Activated gamma-delta T cell treated with Interleukin-2 at 50 U/mL for 16 hours (primary cell): ENCODE results near the gene PFKFB1.
"Not testable (repeated sequence)": the region's sequence is repeated elsewhere in the genome, so short reads cannot be mapped to it uniquely, and the experiment has no call there.

ENCODE experiments used
- DNase-seq: peaks from one replicate; pipeline ENCODE4 v3.0.0-alpha.2; 2020

Gene PFKFB1

GRCh38 chrX:54992911-54993622 lies 921 bp downstream of the PFKFB1 start:
- DNase-seq = no peak

- no peak for DNase-seq
Measured at GRCh38 chrX:54991706-54992105, 2.3 kb downstream of the PFKFB1 start.

GRCh38 chrX:54983306-54983705 lies 10.7 kb downstream of the PFKFB1 start:
- not testable (repeated sequence) for DNase-seq

- no peak for DNase-seq
Measured at GRCh38 chrX:54980334-54980733, 13.7 kb downstream of the PFKFB1 start.

GRCh38 chrX:54979432-54979831 lies 14.6 kb downstream of the PFKFB1 start:
- no peak for DNase-seq

- DNase-seq = no peak
Measured at GRCh38 chrX:54978448-54978847, 15.5 kb downstream of the PFKFB1 start.

- no peak for DNase-seq
Measured at GRCh38 chrX:54977387-54977786, 16.6 kb downstream of the PFKFB1 start.

- DNase-seq = no peak
Measured at GRCh38 chrX:54964766-54965497, 29.1 kb downstream of the PFKFB1 start.

- DNase-seq = no peak
Measured at GRCh38 chrX:54961750-54962149, 32.2 kb downstream of the PFKFB1 start.

- DNase-seq = no peak
Measured at GRCh38 chrX:54950730-54951375, 43.1 kb downstream of the PFKFB1 start.

- no peak for DNase-seq
Measured at GRCh38 chrX:54945224-54945623, 48.8 kb downstream of the PFKFB1 start.

- DNase-seq = no peak
Measured at GRCh38 chrX:54944816-54945215, 49.2 kb downstream of the PFKFB1 start.

- DNase-seq = no peak
Measured at GRCh38 chrX:54937416-54937815, 56.6 kb downstream of the PFKFB1 start.

GRCh38 chrX:54935306-54935705 lies 58.7 kb downstream of the PFKFB1 start:
- DNase-seq = no peak

- DNase-seq = no peak
Measured at GRCh38 chrX:54934890-54935289, 59.1 kb downstream of the PFKFB1 start.

GRCh38 chrX:54934058-54934457 lies 59.9 kb downstream of the PFKFB1 start:
- no peak for DNase-seq

- DNase-seq = no peak
Measured at GRCh38 chrX:54933150-54933826, 60.7 kb downstream of the PFKFB1 start.

- no peak for DNase-seq
Measured at GRCh38 chrX:54931107-54931506, 62.9 kb downstream of the PFKFB1 start.

- DNase-seq = no peak
Measured at GRCh38 chrX:54930291-54931049, 63.5 kb downstream of the PFKFB1 start.

GRCh38 chrX:54928876-54929275 lies 65.1 kb downstream of the PFKFB1 start:
- DNase-seq = no peak

GRCh38 chrX:54926978-54927377 lies 67.0 kb downstream of the PFKFB1 start:
- DNase-seq = no peak

GRCh38 chrX:54923376-54923775 lies 70.6 kb downstream of the PFKFB1 start:
- DNase-seq = no peak

GRCh38 chrX:54922547-54922946 lies 71.4 kb downstream of the PFKFB1 start:
- DNase-seq = no peak
